T-helper 17 cell (primary cell): ENCODE results near the gene NBPF11. TPM values are rescaled to one million over a fixed set of nuclear protein-coding genes. Genes with fewer than 3 reads are reported as not detected.
"Not testable (repeated sequence)": the region's sequence is repeated elsewhere in the genome, so short reads cannot be mapped to it uniquely, and the experiment has no call there.

Experiments
- ATAC-seq: fragments of 150-1000 bp; cut with Tn5 transposase; 2 replicates; pipeline ENCODE4 v1.10.0; 2021; ENCODE audit warnings: mild to moderate bottlenecking, moderate library complexity
- DNase-seq, 3 donors: peaks; one replicate each; pipeline versions ENCODE4 v3.0.0 to v3.0.0-alpha.2; 2020 to 2021
- H3K9me3 ChIP-seq: one replicate; pipeline ENCODE4 v1.7.0; 2013; ENCODE audit warnings: low read length, mild to moderate bottlenecking; ENCODE audit not compliant: control insufficient read depth, poor library complexity, severe bottlenecking
- H3K27ac Mint-ChIP-seq: one replicate; pipeline ENCODE4 v1.8.0; 2022; ENCODE audit warnings: mild to moderate bottlenecking, moderate library complexity, mixed read lengths
- H3K27me3 Mint-ChIP-seq: one replicate; pipeline ENCODE4 v1.8.0; 2022; ENCODE audit warnings: mixed read lengths
- H3K36me3 Mint-ChIP-seq: one replicate; pipeline ENCODE4 v1.8.0; 2022; ENCODE audit warnings: low read depth, mixed read lengths
- H3K4me1 Mint-ChIP-seq: one replicate; pipeline ENCODE4 v1.8.0; 2022; ENCODE audit warnings: mild to moderate bottlenecking, mixed read lengths
- H3K4me3 Mint-ChIP-seq: one replicate; pipeline ENCODE4 v1.8.0; 2022; ENCODE audit warnings: mild to moderate bottlenecking, moderate library complexity, mixed read lengths
- total RNA-seq, 4 donors: library from RNA in 2 of 4; stranded (reverse) in 2 of 4; gene quantifications; one replicate each; pipeline ENCODE4 v1.2.3 and lab custom pipeline; 2022 to 2026

The NBPF11 gene
- total RNA-seq, 2 donors from 2014 or later: 19.1 to 21.3 TPM

DNA sequence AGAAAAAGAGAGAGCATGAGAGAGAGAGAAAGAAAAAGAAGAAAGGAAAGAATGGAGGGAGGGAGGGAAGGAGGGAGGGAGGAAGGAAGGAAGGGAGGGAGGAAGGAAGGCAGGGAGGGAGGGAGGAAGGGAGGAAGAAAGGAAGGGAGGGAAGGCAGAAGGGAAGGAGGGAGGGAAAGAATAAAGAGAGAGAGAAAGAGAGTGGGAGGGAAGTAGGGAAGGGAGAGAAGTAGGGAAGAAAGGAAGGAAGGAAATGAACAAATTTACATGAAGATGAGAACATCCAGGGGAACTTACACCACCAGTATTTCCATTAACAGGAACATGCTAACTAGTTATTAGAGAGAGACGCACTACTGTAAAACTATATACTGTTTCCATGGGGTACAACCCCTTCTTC lies 10.1 kb downstream of the NBPF11 start:
- not testable (repeated sequence) for H3K36me3 Mint-ChIP-seq, H3K4me3 Mint-ChIP-seq, H3K27me3 Mint-ChIP-seq, ATAC-seq, DNase-seq, H3K9me3 ChIP-seq, H3K27ac Mint-ChIP-seq, H3K4me1 Mint-ChIP-seq

DNA sequence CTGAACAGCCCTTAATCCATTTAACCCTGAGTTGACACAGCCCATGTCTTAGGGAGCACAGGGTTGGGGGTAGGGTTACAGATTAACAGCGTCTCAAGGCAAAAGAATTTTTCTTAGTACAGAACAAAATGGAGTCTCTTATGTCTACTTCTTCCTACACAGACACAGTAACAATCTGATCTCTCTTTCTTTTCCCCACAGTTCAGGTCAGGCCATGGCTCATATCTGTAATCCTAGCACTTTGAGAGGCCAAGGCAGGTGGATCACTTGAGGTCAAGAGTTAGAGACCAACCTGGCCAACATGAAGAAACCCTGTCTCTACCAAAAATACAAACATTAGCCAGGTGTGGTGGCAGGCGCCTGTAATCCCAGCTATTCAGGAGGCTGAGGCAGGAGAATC lies 13.5 kb downstream of the NBPF11 start:
- DNase-seq, H3K9me3 ChIP-seq, H3K4me3 Mint-ChIP-seq, H3K27me3 Mint-ChIP-seq, H3K4me1 Mint-ChIP-seq, ATAC-seq, H3K36me3 Mint-ChIP-seq, H3K27ac Mint-ChIP-seq: not testable (repeated sequence)

DNA sequence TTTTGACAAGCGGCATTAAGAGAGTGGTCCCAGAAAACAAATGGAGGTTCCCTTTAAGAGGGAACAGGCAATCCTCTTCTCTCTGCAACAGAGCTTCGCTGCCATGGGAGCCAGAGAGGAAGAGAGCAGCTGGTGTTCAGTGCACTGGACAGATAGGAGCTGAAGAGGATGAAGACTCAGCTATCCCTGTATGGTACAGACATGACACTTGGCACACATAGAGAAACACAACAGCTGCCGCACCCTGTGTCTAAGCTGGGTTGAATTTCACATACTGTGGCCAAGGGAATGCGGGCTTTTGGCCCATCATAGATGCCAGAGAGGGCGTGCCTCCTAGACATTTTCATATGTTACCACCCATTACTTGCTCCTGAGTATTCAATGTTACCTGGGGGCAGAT lies 29.7 kb downstream of the NBPF11 start:
- not testable (repeated sequence) for H3K9me3 ChIP-seq, H3K36me3 Mint-ChIP-seq, DNase-seq, H3K4me1 Mint-ChIP-seq, ATAC-seq, H3K27ac Mint-ChIP-seq, H3K4me3 Mint-ChIP-seq, H3K27me3 Mint-ChIP-seq

DNA sequence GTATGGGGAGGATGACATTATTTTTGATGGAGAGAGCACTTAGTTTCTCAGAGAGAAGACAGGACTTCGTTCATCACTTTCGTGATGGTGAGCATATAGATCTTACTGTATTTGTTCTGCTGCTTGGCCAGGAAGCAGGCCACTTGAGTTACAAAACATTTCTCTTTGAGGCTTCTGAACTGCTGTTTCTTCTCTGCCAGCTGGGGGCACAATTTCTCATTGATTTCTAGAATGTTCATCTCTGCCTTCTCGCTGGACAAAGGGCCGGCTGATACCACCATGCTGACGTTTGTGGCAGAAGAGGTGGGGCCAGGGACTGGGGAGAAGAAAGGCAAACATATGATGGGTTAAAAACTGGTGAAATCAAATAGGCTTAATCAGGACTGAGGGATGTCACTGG lies 31.7 kb downstream of the NBPF11 start:
- DNase-seq, H3K36me3 Mint-ChIP-seq, H3K9me3 ChIP-seq, H3K4me3 Mint-ChIP-seq, H3K4me1 Mint-ChIP-seq, H3K27ac Mint-ChIP-seq, ATAC-seq, H3K27me3 Mint-ChIP-seq: not testable (repeated sequence)

DNA sequence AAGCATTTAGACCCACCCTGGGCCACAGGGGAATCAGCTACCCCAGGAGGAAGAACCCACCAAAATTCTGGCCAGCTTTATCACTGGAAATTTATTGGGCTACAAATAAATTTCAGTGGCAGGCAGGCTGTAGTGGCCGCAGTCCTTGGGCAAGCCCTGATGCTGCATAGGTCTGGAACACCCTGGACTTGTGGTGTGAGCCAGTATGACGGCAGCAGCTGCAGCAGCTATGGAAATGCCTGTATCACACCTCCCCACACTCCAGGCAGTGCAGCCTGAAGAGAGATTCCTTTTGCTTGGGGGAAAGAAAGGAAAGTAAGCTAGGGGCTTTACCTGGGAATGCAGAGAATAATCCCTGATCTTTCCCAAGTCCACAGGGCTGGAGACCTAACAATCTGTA lies 56.3 kb downstream of the NBPF11 start:
- H3K4me1 Mint-ChIP-seq, H3K27ac Mint-ChIP-seq: not testable (repeated sequence)

DNA sequence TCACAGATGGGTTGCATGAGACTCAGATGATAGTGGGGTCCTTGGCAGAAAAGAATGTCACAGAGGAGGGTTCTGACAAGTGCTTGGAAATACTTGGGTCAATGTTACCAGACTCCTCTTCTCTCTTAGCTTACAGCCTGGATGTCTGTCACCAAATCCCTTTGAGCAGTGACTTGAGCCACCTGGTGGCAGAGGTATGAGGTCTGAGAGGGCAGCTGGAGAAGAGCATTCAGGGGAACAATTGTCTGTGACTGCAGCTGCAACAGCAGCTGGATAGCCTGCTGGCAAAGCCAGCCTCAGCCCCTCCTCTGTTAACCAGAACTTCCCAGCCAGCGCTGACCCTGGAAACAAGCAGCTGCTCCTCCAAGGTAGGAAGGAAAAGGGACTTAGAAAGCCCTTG lies 65.9 kb downstream of the NBPF11 start:
- not testable (repeated sequence) for H3K36me3 Mint-ChIP-seq, H3K27me3 Mint-ChIP-seq, H3K27ac Mint-ChIP-seq, H3K9me3 ChIP-seq, ATAC-seq, H3K4me3 Mint-ChIP-seq, H3K4me1 Mint-ChIP-seq, DNase-seq

More for the DNA sequence above, 56.3 kb downstream of the NBPF11 start:
- DNase-seq, H3K27me3 Mint-ChIP-seq, H3K36me3 Mint-ChIP-seq, H3K4me3 Mint-ChIP-seq, H3K9me3 ChIP-seq, ATAC-seq: not testable (repeated sequence)

DNA sequence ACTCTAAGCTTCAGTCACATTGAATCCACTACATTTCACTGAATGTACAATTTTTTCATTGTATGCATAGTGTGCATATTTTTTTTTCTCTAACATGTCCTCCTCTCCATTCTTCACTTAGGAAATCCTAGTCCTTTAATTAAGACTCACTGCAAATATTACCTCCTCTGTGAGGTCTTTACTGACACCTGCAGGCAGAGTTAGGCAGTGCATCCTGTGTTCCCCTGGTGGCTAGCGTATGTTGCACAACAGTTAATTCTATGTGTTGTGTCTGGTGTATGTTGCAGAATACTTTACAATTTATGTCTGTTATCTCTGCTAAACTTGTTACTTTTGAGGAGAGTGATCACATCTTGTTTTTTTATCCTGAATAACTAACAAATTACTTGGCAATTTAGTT lies 70.9 kb downstream of the NBPF11 start:
- H3K36me3 Mint-ChIP-seq, H3K27me3 Mint-ChIP-seq, H3K4me1 Mint-ChIP-seq, H3K27ac Mint-ChIP-seq, DNase-seq, H3K9me3 ChIP-seq, H3K4me3 Mint-ChIP-seq: not testable (repeated sequence)
- peak; percentile 81 for ATAC-seq

DNA sequence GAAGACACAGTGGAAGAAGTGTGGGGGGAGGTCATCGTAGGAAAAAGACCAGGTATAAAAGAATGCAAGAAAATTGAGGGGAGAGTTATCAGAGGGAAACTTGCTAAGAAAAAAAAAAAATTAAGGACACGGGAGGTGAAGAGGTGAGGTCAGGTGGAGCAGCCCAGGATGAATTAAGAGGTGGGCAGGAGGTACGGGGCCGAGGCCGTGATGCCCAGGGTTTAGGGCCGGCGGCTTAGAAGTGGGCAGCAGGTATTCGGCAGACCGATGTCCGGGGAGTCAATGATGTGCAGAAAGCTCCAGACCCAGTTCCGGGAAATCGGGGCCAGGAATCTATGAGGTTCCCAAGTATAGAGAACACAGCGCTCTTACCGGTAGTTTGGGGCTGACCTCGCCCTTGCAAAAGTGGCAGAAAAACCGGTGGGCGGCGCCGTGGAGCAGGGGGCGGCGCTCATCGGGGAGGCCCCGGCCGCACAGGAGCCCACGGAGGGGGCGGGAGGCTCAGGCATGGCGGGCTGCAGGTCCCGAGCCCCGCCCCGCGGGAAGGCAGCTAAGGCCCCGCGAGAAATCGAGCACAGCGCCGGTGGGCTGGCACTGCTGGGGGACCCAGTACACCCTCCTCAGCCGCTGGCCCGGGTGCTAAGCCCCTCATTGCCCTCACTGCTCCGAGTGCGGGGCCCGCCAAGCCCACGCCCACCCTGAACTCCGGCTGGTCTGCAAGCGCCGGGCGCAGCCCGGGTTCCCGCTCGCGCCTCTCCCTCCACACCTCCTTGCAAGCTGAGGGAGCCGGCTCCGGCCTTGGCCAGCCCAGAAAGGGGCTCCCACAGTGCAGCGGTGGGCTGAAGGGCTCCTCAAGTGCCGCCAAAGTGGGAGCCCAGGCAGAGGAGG lies 73.2 kb downstream of the NBPF11 start:
- H3K27ac Mint-ChIP-seq, H3K4me3 Mint-ChIP-seq, DNase-seq, H3K4me1 Mint-ChIP-seq, H3K9me3 ChIP-seq, H3K36me3 Mint-ChIP-seq, H3K27me3 Mint-ChIP-seq: not testable (repeated sequence)
- ATAC-seq: peak; percentile 76

DNA sequence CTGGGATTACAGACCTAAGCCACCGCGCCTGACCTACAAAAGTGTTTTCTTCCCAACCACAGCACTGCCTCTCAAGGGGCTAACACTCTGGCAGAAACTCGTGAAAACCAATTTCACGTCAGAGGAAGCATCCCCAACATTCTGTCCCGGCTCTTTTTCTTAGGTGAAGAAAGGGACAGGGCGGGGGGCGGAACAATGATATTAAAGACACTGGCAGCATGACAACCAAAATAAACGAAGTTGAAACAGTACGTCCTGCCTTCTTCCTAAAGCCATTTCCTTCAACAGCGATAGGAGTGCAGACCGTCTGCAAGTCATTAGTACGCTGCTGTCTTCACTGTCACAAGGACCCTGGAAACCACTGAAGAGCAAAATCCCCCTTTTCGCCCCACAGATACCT lies 74.0 kb downstream of the NBPF11 start:
- H3K4me3 Mint-ChIP-seq, DNase-seq, H3K9me3 ChIP-seq, H3K27ac Mint-ChIP-seq, H3K36me3 Mint-ChIP-seq, H3K4me1 Mint-ChIP-seq, H3K27me3 Mint-ChIP-seq: not testable (repeated sequence)
- peak; percentile 28 for ATAC-seq

DNA sequence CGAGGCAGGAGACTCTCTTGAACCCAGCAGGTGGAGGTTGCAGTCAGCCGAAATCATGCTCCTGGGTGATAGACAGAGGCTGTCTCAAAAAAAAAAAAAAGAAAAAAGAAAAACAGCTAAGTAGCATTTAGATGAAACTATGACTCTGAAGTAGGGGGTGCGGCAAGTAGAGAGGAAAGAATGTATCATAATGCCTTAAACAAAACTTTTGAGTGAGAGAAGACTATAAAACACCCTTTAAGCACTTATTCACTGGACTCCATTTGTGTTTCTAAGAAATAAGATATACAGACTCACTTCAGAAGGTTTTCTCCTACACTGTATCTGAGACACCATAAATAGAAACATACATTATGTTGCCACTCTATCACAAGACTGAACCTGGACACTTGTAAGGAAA lies 74.6 kb downstream of the NBPF11 start:
- H3K36me3 Mint-ChIP-seq, H3K27me3 Mint-ChIP-seq, H3K27ac Mint-ChIP-seq, ATAC-seq, H3K4me3 Mint-ChIP-seq, H3K4me1 Mint-ChIP-seq, DNase-seq, H3K9me3 ChIP-seq: not testable (repeated sequence)

DNA sequence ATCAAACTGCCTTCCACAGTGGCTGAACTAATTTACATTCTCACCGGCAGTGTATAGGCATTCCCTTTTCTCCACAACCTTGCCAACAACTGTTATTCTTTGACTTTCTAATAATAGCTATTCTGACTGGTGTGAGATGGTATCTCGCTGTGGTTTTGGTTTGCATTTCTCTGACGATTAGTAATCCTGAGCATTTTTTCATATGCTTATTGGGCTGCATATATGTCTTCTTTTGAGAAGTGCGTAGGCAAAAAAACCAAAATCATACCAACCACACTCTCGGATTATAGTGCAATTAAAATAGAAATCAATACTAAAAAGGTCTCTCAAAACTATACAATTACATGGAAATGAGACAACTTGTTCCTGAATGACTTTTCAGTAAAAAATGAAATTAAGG lies 78.7 kb downstream of the NBPF11 start:
- peak; percentile 44 for ATAC-seq
- not testable (repeated sequence) for H3K4me1 Mint-ChIP-seq, H3K27me3 Mint-ChIP-seq, H3K36me3 Mint-ChIP-seq, DNase-seq, H3K9me3 ChIP-seq, H3K4me3 Mint-ChIP-seq, H3K27ac Mint-ChIP-seq

DNA sequence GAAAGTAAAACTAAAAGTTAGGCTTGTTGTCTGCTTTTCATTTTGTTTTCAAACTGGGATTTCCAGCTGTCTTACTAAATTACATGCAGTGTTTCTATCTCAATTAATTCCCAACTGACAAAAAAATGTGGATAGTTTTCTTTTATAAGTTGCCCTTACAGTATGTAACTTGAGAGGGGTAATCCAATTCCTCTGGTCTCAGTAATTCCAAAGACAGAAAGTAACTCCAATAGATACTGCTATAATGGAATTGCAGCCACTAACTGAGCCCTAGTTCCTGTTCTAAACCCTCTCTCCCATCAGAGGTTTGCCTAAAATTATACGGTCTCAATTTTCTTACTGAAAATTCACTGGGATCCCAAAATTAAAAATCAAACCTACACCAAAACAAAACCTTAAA lies 83.5 kb downstream of the NBPF11 start:
- H3K4me1 Mint-ChIP-seq, ATAC-seq, H3K9me3 ChIP-seq, H3K27ac Mint-ChIP-seq, H3K4me3 Mint-ChIP-seq, H3K36me3 Mint-ChIP-seq, H3K27me3 Mint-ChIP-seq, DNase-seq: not testable (repeated sequence)

DNA sequence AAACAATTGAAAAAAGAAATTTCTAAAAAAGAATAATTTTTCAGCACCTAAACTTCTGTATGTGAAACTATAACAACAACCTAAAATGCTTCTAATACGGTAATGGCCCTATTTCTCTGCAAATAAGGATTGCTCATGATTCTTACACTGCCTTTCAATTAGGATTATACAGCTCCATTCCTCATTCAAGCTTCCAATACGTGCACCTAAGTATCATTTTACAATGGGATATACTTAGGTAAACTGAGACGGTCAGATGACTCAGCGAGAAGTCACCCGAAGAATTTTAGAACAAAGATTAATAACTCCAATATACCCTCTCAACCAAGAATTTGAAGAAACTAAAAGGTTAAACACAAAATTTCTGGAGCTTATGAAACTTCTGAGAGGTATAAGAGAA lies 83.9 kb downstream of the NBPF11 start:
- H3K27me3 Mint-ChIP-seq, ATAC-seq, DNase-seq, H3K27ac Mint-ChIP-seq, H3K36me3 Mint-ChIP-seq, H3K4me3 Mint-ChIP-seq, H3K4me1 Mint-ChIP-seq, H3K9me3 ChIP-seq: not testable (repeated sequence)

DNA sequence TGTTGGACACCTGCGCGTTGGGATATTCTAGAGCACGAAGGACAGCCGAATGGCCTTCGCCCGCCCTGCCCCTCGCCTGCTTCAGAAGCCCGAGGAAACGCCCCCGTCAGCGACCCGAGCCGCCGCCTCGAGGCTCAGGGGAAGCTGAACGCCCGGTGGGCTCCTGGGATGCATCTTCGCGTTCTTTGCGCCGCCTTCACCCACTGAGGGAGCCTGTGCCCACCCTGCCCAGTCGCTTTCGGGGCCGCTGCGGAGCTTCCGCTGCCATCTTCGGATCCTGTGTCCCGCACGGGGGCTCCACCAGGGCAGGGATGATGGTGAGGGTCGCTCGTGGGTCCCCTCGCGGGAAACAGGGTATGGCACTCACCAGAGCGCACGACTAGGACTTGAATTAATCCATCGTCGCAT lies 91.8 kb downstream of the NBPF11 start:
- H3K27ac Mint-ChIP-seq, H3K9me3 ChIP-seq, DNase-seq, H3K4me1 Mint-ChIP-seq, H3K36me3 Mint-ChIP-seq: not testable (repeated sequence)
- Mint-ChIP-seq H3K4me3 (peak overlapping the region; percentile 66), H3K27me3 (peaks cover 15% of the 10 kb centered on the region)
- peak; percentile 40 for ATAC-seq
